ENCODE measurements around the gene ZFP91. TPM values are rescaled to one million over a fixed set of nuclear protein-coding genes. Genes with fewer than 3 reads are reported as not detected.

The ZFP91 gene
- total and polyA plus RNA-seq, 2 experiments from 2014 or later, result 10.2 to 30.0 TPM

DNA sequence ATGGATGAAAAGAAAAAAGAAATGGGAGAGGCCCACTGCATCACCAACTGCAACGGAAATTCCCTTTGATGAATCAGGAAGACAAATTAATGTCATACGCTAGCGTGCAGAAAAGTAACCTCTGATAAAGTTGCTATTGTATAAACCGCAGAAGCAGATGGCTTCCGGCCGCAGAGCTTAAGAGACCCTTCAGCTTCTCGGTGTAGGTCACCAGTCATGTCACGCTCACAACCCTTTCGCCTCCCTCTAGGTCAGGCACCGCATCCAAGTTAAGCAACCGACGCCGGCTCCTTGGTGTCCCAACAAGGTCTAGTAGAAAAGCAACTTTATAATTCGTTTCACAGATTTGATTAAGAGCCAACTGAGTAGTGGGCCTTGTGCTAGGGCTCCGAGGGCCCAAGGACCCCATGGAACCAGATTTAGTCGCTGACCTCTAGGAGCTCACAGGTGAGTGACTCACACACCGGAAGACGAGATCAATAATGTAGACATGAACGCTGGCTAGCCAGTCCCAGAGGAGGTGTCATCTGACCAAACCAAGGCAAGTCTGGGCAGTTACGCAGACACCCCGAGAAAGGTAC, 1.2 kb upstream of the ZFP91 start:
- H3K27me3 Mint-ChIP-seq (ENCODE audit: insufficient read depth, low read depth, poor library complexity), result peaks cover 16% of the 10 kb centered on the region
- Histone ChIP-seq H3K79me2 (replicated peaks; ENCODE audit: insufficient read depth) (peaks cover 30% of the 10 kb centered on the region), H2AFZ (no peak overlapping the region), H3F3A (replicated peaks; ENCODE audit: low read depth) (no peaks in the 10 kb centered on the region), H3K4me1 (ENCODE audit: insufficient read depth) (peaks cover 9% of the 10 kb centered on the region; the same call in 1 of the 2 replicates), H3K27me3 (ENCODE audit: insufficient read depth) (no peaks in the 10 kb centered on the region), H3K36me3 (ENCODE audit: insufficient read depth) (no peaks in the 10 kb centered on the region), H3K27ac (ENCODE audit: low read depth) (peak overlapping the region; percentile 93), H3K4me2 (peak overlapping the region; percentile 84), H3K4me3 (peak overlapping the region; percentile 71), H4K20me1 (replicated peaks; ENCODE audit: insufficient read depth) (0 out of 2 replicates have a peak, but pooled peaks cover 10% of the 10 kb centered on the region), H3K9me2 (ENCODE audit: insufficient read depth) (no peaks in the 10 kb centered on the region)
- H3K36me3 Mint-ChIP-seq (ENCODE audit: low read depth), result peaks cover 12% of the 10 kb centered on the region; the same call in 2 of the 3 replicates
- ATAC-seq (peak; percentile 5), DNase-seq (ENCODE audit: low spot score) (no peak)
- peak overlapping the region; percentile 100 for H3K27ac Mint-ChIP-seq
- H3K4me3 Mint-ChIP-seq, result peak overlapping the region; percentile 98
- H3K9me3 Mint-ChIP-seq, result no peaks in the 10 kb centered on the region
- TF ChIP-seq CTCF (conservative IDR thresholded peaks at IDR 0.05; ENCODE audit: low read depth in 2 of 2) (no peak), CREB1 (CRISPR knock-in tag; IDR thresholded peaks at IDR 0.05; ENCODE audit: low read depth) (no peak), REST (IDR thresholded peaks at IDR 0.05; ENCODE audit: unreplicated experiment) (no peak), JUNB (IDR thresholded peaks at IDR 0.05; ENCODE audit: unreplicated experiment) (no peak)
- TF ChIP-seq, protein P1, sequence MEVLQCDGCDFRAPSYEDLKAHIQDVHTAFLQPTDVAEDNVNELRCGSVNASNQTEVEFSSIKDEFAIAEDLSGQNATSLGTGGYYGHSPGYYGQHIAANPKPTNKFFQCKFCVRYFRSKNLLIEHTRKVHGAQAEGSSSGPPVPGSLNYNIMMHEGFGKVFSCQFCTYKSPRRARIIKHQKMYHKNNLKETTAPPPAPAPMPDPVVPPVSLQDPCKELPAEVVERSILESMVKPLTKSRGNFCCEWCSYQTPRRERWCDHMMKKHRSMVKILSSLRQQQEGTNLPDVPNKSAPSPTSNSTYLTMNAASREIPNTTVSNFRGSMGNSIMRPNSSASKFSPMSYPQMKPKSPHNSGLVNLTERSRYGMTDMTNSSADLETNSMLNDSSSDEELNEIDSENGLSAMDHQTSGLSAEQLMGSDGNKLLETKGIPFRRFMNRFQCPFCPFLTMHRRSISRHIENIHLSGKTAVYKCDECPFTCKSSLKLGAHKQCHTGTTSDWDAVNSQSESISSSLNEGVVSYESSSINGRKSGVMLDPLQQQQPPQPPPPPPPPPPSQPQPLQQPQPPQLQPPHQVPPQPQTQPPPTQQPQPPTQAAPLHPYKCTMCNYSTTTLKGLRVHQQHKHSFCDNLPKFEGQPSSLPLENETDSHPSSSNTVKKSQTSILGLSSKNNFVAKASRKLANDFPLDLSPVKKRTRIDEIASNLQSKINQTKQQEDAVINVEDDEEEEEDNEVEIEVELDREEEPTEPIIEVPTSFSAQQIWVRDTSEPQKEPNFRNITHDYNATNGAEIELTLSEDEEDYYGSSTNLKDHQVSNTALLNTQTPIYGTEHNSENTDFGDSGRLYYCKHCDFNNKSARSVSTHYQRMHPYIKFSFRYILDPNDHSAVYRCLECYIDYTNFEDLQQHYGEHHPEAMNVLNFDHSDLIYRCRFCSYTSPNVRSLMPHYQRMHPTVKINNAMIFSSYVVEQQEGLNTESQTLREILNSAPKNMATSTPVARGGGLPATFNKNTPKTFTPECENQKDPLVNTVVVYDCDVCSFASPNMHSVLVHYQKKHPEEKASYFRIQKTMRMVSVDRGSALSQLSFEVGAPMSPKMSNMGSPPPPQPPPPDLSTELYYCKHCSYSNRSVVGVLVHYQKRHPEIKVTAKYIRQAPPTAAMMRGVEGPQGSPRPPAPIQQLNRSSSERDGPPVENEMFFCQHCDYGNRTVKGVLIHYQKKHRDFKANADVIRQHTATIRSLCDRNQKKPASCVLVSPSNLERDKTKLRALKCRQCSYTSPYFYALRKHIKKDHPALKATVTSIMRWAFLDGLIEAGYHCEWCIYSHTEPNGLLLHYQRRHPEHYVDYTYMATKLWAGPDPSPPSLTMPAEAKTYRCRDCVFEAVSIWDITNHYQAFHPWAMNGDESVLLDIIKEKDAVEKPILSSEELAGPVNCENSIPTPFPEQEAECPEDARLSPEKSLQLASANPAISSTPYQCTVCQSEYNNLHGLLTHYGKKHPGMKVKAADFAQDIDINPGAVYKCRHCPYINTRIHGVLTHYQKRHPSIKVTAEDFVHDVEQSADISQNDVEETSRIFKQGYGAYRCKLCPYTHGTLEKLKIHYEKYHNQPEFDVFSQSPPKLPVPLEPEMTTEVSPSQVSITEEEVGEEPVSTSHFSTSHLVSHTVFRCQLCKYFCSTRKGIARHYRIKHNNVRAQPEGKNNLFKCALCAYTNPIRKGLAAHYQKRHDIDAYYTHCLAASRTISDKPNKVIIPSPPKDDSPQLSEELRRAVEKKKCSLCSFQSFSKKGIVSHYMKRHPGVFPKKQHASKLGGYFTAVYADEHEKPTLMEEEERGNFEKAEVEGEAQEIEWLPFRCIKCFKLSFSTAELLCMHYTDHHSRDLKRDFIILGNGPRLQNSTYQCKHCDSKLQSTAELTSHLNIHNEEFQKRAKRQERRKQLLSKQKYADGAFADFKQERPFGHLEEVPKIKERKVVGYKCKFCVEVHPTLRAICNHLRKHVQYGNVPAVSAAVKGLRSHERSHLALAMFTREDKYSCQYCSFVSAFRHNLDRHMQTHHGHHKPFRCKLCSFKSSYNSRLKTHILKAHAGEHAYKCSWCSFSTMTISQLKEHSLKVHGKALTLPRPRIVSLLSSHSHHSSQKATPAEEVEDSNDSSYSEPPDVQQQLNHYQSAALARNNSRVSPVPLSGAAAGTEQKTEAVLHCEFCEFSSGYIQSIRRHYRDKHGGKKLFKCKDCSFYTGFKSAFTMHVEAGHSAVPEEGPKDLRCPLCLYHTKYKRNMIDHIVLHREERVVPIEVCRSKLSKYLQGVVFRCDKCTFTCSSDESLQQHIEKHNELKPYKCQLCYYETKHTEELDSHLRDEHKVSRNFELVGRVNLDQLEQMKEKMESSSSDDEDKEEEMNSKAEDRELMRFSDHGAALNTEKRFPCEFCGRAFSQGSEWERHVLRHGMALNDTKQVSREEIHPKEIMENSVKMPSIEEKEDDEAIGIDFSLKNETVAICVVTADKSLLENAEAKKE (CRISPR knock-in tag; IDR thresholded peaks at IDR 0.05), result no peak
- peaks cover 24% of the 10 kb centered on the region; the same call in 2 of the 3 replicates for H3K4me1 Mint-ChIP-seq
